Kidney (tissue), 14 donors: Measurements from ENCODE around the gene KIRREL3. TPM values are rescaled to one million over a fixed set of nuclear protein-coding genes. Genes with fewer than 3 reads are reported as not detected.

Source experiments
- DNase-seq, 5 donors: peaks; one replicate each; pipeline ENCODE4 v3.0.0-alpha.2; 2013 to 2020
- FAIRE-seq: peaks from 2 replicates; lab custom pipeline; 2012; peaks lifted over from hg19 to GRCh38; lab: Jason Lieb, UNC
- H3K27ac ChIP-seq, 2 donors: one replicate each; pipeline ENCODE4 v1.7.0; 2013; ENCODE audit warnings: low read depth in 2 of 2, low read length in 2 of 2, inconsistent platforms in 1 of 2
- H3K27me3 ChIP-seq: one replicate; pipeline ENCODE4 v1.7.1; 2013; ENCODE audit warnings: low read length, inconsistent platforms; ENCODE audit not compliant: control insufficient read depth, insufficient read depth
- H3K36me3 ChIP-seq, 3 donors: one replicate each; pipeline versions ENCODE4 v1.7.0 to v1.7.1; 2013; ENCODE audit warnings: low read length in 3 of 3, control low read depth in 1 of 3, inconsistent platforms in 1 of 3; ENCODE audit not compliant: insufficient read depth in 3 of 3, control insufficient read depth in 2 of 3
- H3K4me1 ChIP-seq, 3 donors: one replicate each; pipeline versions ENCODE4 v1.7.0 to v1.7.1; 2013; ENCODE audit warnings: low read length in 3 of 3, inconsistent platforms in 1 of 3, low read depth in 1 of 3; ENCODE audit not compliant: control insufficient read depth in 2 of 3, insufficient read depth in 2 of 3
- H3K4me3 ChIP-seq, 3 donors: one replicate each; pipeline versions ENCODE4 v1.7.0 to v1.8.1; 2013; ENCODE audit warnings: low read length in 3 of 3, control low read depth in 1 of 3, inconsistent platforms in 1 of 3
- H3K9ac ChIP-seq, 3 donors: one replicate each; pipeline versions ENCODE4 v1.7.0 to v1.7.1; 2013; ENCODE audit warnings: low read length in 3 of 3, control low read depth in 1 of 3, inconsistent platforms in 1 of 3
- H3K9me3 ChIP-seq, 3 donors: one replicate each; pipeline versions ENCODE4 v1.7.0 to v1.7.1; 2013; ENCODE audit warnings: low read length in 3 of 3, control low read depth in 1 of 3, inconsistent platforms in 1 of 3; ENCODE audit not compliant: control insufficient read depth in 2 of 3, insufficient read depth in 1 of 3
- CTCF ChIP-seq: IDR thresholded peaks from 3 replicates; pipeline ENCODE4 v1.5.1; 2012; ENCODE audit warnings: mild to moderate bottlenecking, moderate library complexity, borderline replicate concordance; ENCODE audit not compliant: insufficient read depth; ENCODE audit errors: extremely low read depth
- intact Hi-C: fragments of 100-400 bp; cut with DNase I; formaldehyde crosslinking; loops from one replicate; pipeline ENCODE4 v1.11.1; 2022
- polyA plus RNA-seq: library from polyadenylated mRNA; stranded (reverse); fragments of 350-450 nt; fragmentation: Illumina TruSeq; extraction: RNeasy Lipid Tissue Mini Kit (QIAGEN cat#74804); gene quantifications from one replicate; pipeline ENCODE4 v1.2.3, GENCODE V29; 2014; ENCODE audit warnings: low read depth, low replicate concordance; ENCODE audit not compliant: insufficient read depth
- total RNA-seq: library from RNA; stranded (reverse); fragmentation: NEBNext Ultra II Directional; extraction: Animal tissue kit (Norgen Biotek cat#: 25700); gene quantifications from one replicate; pipeline ENCODE4 v1.2.1, GENCODE V29; 2021
- donor health status: control.
- donor health status: control.
- donor health status: control.
- donor health status: control.
- donor health status: control.
- donor health status: DM: yes; HTN: yes; CAD: no.
- donor health status: Normal renal cell carcinoma (clear cell type).

The KIRREL3 gene
- total and polyA plus RNA-seq, 2 donors from 2014 or later: 0.19 to 0.22 TPM

GRCh38 chr11:126602349-126602940, 398.1 kb downstream of the KIRREL3 start:
- intact Hi-C loops: no loop called here
- no peak for TF ChIP-seq CTCF
- no peaks in the 10 kb centered on the region for H3K36me3 ChIP-seq
- H3K27me3 ChIP-seq: no peaks in the 10 kb centered on the region
- no peaks in the 10 kb centered on the region for H3K9me3 ChIP-seq
- DNase-seq (no peak), FAIRE-seq (no peak)
- H3K9ac ChIP-seq: no peak overlapping the region
- H3K4me1 ChIP-seq: peaks cover 0 to 2% (median 0%) of the 10 kb centered on the region in 3 donors
- H3K27ac ChIP-seq: no peak overlapping the region
- no peak overlapping the region for H3K4me3 ChIP-seq

GRCh38 chr11:126601550-126602215, 398.9 kb downstream of the KIRREL3 start:
- Histone ChIP-seq H3K4me1 (no peaks in the 10 kb centered on the region), H3K9me3 (no peaks in the 10 kb centered on the region), H3K27ac (no peak overlapping the region), H3K9ac (no peak overlapping the region), H3K27me3 (no peaks in the 10 kb centered on the region), H3K36me3 (no peaks in the 10 kb centered on the region), H3K4me3 (no peak overlapping the region)
- no peak for FAIRE-seq
- intact Hi-C loops: no loop called here
- peak in 2 of 5 donors; percentile 46 to 47 for DNase-seq
- TF ChIP-seq CTCF: no peak

GRCh38 chr11:126601136-126601535, 399.4 kb downstream of the KIRREL3 start:
- FAIRE-seq: no peak
- intact Hi-C loops: no loop called here
- no peak for DNase-seq
- no peaks in the 10 kb centered on the region for H3K4me1 ChIP-seq
- no peak overlapping the region for H3K9ac ChIP-seq
- no peaks in the 10 kb centered on the region for H3K9me3 ChIP-seq
- no peak for TF ChIP-seq CTCF
- no peaks in the 10 kb centered on the region for H3K36me3 ChIP-seq
- no peak overlapping the region for H3K27ac ChIP-seq
- H3K27me3 ChIP-seq: no peaks in the 10 kb centered on the region
- no peak overlapping the region for H3K4me3 ChIP-seq
